AG09309 (cell line): ENCODE data around the gene PCNX4.

Experiments
- DNase-seq: peaks from one replicate; pipeline ENCODE4 v3.0.0-alpha.2; 2010; ENCODE audit warnings: low read depth
- H3K4me3 ChIP-seq: 2 replicates; pipeline ENCODE4 v1.5.1; 2011; ENCODE audit warnings: mild to moderate bottlenecking, low read depth, low read length, moderate library complexity; ENCODE audit not compliant: control insufficient read depth
- CTCF ChIP-seq: IDR thresholded peaks from 2 replicates; pipeline ENCODE4 v1.5.1; 2011; ENCODE audit warnings: mild to moderate bottlenecking, low read depth, low read length, inconsistent platforms; ENCODE audit not compliant: insufficient read depth, control insufficient read depth; ENCODE audit errors: missing control alignments

The PCNX4 gene

GRCh38 chr14:60178820-60179219 is 87.1 kb downstream of the PCNX4 start:
- no peak overlapping the region for H3K4me3 ChIP-seq
- DNase-seq, result no peak
- TF ChIP-seq CTCF, result no peak

- peak; percentile 20 for DNase-seq
- TF ChIP-seq CTCF, result no peak
- no peak overlapping the region for H3K4me3 ChIP-seq
Measured at GRCh38 chr14:60179431-60179869, 87.7 kb downstream of the PCNX4 start.

- TF ChIP-seq CTCF, result no peak
- H3K4me3 ChIP-seq, result no peak overlapping the region
- DNase-seq, result no peak
Measured at GRCh38 chr14:60183138-60183537, 91.4 kb downstream of the PCNX4 start.

- TF ChIP-seq CTCF, result no peak
- no peak overlapping the region for H3K4me3 ChIP-seq
- no peak for DNase-seq
Measured at GRCh38 chr14:60183741-60184140, 92.0 kb downstream of the PCNX4 start.

- no peak overlapping the region for H3K4me3 ChIP-seq
- peak; percentile 41 for TF ChIP-seq CTCF
- DNase-seq, result peak; percentile 49
Measured at GRCh38 chr14:60184146-60184904, 92.6 kb downstream of the PCNX4 start.

GRCh38 chr14:60184905-60185555 is 93.3 kb downstream of the PCNX4 start:
- no peak overlapping the region for H3K4me3 ChIP-seq
- no peak for DNase-seq
- no peak for TF ChIP-seq CTCF

GRCh38 chr14:60188115-60188514 is 96.4 kb downstream of the PCNX4 start:
- no peak for DNase-seq
- H3K4me3 ChIP-seq, result no peak overlapping the region
- TF ChIP-seq CTCF, result no peak
